Measurements from ENCODE around the gene TSHZ2.

DNA sequence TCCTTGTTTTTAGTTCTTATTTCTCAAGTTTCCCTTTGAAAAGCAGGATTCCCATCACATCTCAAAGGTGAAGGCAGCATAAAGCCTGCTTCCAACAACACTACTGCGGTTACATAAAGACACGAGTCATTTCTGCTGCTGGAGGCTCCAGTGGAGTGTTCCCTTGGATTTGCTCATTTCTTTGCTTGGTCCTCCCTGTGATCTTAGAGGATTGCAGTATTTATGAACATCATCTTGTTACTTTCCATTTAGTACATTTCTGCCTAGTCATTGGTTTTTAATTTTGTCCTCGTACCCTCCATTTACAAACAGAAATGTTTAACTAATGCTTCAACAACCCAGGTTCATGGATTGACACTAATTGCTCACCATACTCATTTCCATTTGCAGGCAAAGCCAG is 322.6 kb downstream of the TSHZ2 start:
- TF ChIP-seq TARDBP (IDR thresholded peaks at IDR 0.05): no peak
- TF ChIP-seq, protein P1, sequence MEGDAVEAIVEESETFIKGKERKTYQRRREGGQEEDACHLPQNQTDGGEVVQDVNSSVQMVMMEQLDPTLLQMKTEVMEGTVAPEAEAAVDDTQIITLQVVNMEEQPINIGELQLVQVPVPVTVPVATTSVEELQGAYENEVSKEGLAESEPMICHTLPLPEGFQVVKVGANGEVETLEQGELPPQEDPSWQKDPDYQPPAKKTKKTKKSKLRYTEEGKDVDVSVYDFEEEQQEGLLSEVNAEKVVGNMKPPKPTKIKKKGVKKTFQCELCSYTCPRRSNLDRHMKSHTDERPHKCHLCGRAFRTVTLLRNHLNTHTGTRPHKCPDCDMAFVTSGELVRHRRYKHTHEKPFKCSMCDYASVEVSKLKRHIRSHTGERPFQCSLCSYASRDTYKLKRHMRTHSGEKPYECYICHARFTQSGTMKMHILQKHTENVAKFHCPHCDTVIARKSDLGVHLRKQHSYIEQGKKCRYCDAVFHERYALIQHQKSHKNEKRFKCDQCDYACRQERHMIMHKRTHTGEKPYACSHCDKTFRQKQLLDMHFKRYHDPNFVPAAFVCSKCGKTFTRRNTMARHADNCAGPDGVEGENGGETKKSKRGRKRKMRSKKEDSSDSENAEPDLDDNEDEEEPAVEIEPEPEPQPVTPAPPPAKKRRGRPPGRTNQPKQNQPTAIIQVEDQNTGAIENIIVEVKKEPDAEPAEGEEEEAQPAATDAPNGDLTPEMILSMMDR (IDR thresholded peaks at IDR 0.05 in 2 of 3, conservative IDR thresholded peaks at IDR 0.05 in 1 of 3; ENCODE audit: insufficient read depth in 2 of 3, low read depth in 1 of 3, low read length in 3 of 3): no peak
- TF ChIP-seq, protein P2, sequence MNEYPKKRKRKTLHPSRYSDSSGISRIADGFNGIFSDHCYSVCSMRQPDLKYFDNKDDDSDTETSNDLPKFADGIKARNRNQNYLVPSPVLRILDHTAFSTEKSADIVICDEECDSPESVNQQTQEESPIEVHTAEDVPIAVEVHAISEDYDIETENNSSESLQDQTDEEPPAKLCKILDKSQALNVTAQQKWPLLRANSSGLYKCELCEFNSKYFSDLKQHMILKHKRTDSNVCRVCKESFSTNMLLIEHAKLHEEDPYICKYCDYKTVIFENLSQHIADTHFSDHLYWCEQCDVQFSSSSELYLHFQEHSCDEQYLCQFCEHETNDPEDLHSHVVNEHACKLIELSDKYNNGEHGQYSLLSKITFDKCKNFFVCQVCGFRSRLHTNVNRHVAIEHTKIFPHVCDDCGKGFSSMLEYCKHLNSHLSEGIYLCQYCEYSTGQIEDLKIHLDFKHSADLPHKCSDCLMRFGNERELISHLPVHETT (CRISPR knock-in tag; conservative IDR thresholded peaks at IDR 0.05 in 1 of 2, IDR thresholded peaks at IDR 0.05 in 1 of 2): no peak
- no peak for TF ChIP-seq TEAD4 (IDR thresholded peaks at IDR 0.05; ENCODE audit: low read length)
- no peak for TF ChIP-seq TEAD4 (CRISPR knock-in tag; IDR thresholded peaks at IDR 0.05; ENCODE audit: borderline replicate concordance)
- no peak for TF ChIP-seq TCF7L2 (IDR thresholded peaks at IDR 0.05; ENCODE audit: low read depth, low read length)
- no peak for TF ChIP-seq JUND (IDR thresholded peaks at IDR 0.05; ENCODE audit: borderline replicate concordance, low read depth, low read length)
- no peak for TF ChIP-seq JUND (tag; IDR thresholded peaks at IDR 0.05; ENCODE audit: borderline replicate concordance, low read depth, low read length)
- TF ChIP-seq PRMT5 (CRISPR knock-in tag; IDR thresholded peaks at IDR 0.05): no peak
